CD4-positive, alpha-beta T cell treated with Interleukin-15 for 1 hour (primary cell): ENCODE results near the gene KLF16.
A peak's percentile ranks its signal among the peaks of the same experiment; 100 is the strongest.

Experiments
- DNase-seq: peaks from one replicate; pipeline ENCODE4 v3.0.0-alpha.2; 2020

KLF16 gene

GRCh38 chr19:1839658-1840540 lies 23.5 kb downstream of the KLF16 start:
- DNase-seq = no peak

DNA sequence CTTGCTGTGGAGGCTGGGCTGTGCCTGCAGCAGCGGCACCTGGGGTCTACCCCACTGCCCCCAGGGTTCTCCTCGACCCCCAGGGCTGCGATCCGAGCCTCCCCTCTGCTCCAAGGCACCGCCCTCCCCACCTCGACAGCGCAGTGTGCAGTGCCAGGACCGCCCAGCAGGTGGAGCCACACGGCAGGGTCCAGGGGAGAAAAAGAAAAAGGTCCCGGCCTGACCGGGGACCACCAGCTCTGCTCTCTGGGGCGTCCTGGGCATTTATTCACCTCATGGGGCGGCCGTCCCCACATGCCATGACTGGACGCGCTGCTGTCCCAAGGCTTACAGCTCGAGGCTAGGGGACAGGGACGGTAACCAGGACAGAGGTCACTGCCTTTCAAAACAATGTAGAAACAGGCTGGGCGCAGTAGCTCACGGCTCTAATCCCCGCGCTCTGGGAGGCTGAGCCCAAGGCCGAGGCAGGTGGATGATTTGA lies 25.7 kb downstream of the KLF16 start:
- DNase-seq = no peak

DNA sequence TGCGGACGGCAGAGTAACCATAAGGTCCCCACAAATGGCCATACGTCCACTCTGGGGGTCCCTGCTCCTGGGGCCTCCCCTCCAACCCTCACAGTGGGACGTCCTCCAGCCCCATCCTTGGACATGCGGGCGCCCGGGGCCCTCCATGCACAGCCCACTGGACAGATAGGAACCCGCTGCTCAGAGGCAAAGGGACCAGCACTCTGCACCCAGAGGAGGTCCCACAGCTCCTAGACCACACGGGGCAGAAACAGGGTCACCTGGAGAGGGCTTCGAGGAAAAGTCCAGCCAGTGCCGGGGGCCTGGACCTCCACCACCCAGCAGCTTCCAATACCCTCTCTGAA lies 26.2 kb downstream of the KLF16 start:
- no peak for DNase-seq

GRCh38 chr19:1836458-1837221 lies 26.7 kb downstream of the KLF16 start:
- no peak for DNase-seq

DNA sequence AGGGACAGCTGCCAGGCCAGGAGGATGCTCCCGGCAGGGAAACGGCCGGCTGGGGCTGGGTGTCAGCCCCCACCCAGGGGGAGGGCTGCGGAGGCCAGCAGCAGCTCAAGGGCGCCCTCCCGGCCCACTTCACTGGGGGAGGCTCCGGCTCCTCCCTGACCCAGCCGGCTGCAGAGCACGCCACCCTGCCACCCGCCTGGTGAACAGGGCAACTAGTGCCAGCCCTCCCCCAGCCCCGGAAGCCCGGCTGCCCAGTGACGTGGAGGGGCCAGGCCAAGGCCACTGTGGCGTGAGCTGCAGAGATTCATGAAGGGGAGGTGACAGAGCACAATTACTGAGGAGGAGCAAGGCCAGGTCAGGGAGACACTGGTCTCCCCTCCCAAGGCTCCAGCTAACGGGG lies 29.8 kb downstream of the KLF16 start:
- DNase-seq = no peak

GRCh38 chr19:1832046-1832663 lies 31.2 kb downstream of the KLF16 start:
- DNase-seq = no peak

- no peak for DNase-seq
Measured at GRCh38 chr19:1830978-1831377, 32.4 kb downstream of the KLF16 start.

DNA sequence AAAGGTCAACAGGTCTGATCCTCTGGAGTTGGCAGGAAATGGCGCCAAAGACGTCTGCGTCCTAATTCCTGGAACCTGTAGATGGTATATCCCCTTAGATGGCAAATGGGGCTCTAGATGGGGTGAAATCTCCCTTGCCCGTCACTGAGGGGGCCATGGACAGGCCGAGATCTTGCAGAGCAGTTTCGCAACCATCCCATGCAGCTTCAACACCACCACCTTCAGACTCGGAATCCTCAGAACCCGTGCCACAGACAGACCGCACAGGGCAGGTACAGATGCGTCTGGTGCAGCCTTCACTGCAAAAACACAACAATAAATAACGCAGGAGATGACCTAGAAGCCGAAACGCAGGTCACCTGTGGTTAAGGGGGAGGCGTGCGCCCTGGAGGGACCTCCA lies 32.8 kb downstream of the KLF16 start:
- no peak for DNase-seq

DNA sequence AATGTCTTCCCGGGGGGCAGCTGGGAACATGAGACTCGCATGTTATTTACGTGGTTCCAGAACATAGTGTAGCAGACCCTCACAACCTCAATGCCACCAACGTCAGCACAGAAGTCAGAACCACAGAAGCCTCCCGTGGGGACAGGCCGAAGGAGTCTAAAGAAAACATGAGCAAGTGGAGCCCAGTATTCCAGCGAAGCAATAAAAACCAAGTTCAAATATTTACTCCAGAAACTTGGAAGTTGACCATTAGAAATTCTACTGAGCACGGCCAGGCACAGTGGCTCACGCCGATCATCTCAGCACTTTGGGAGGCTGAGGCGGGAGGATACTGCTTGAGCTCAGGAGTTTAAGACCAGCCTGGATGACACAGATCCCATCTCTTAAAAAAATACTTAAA lies 33.4 kb downstream of the KLF16 start:
- no peak for DNase-seq

GRCh38 chr19:1828279-1829238 lies 34.8 kb downstream of the KLF16 start:
- no peak for DNase-seq

DNA sequence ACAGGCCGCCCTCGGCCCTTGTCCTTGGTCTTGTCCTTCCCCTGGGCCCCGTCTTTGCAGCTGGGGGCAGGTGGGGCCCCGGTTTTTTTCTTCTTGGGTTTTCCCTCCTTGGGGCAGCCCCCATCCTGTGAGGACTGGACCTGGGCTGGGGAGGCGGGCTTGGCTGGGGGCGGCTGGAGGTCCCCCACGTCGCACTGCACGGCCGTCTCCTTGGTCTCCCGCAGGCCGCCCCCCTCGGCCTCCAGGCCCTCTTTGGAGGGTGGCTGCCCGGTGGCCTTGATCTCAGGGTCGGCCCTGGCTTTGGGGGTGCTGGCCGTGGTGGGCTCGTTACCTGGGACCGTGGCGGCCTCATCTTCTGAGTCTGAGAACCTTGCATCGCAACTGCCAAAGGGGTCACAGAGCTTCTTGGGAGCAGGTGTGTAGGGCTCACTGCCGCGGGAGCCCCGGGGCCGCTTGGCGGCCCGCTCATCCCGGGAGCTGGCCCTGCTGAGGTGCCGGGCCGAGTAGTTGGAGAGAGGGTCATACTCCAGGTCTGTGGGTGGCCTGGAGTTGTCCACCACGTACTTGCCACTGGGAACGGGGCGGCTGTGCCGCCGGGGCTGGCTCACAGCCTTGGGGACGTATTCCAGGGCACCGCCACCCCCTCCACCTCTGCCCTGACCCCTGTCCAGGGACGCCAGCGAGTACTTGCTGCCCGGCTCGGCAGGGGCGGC lies 35.7 kb downstream of the KLF16 start:
- DNase-seq = no peak

DNA sequence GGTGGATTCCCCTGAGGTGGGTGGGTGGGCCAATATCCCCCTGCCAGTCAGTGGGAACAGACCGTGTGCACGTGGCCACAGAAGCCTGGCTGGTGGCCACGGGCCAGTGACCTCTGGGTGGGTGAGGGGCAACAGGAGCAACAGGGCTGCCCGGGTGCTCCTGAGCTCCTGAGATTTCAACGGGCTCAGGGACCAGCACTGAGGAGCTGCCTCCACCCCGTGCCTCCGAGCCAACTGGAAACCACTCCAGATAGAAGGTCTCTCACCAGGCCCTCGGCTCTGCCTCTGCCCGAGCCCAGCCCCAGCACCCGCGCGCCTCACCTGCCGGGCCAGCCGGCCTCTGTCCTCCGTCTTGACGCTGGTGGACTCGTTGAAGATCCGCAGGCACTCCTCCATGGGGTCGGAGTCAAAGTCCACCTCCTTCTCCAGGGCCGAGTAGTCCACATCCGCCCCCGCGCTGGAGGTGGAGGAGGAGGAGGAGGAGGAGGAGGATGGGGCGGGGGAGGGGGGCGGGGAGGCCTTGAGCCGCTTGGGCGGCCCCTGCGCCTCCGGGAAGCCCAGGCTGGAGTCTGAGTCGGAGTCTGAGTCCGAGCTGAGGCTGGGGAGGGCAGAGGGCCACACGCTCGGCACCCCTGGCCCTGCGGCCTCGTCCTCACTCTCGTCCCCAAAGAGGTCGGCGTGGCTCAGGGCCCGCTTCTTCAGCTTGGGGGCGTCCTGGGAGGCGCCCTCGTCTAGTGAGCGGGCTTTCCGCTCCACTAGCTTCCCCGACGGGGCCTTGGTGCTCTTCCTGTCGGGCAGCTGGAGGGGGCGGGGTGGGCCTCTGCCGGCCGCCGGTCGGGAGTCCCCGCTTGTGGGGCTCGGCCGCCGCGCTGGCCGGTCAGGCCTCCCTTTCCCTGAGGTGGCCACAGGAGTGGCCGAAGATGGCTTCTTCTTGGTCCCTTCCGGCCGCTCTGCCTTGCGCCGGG lies 36.5 kb downstream of the KLF16 start:
- DNase-seq = no peak

DNA sequence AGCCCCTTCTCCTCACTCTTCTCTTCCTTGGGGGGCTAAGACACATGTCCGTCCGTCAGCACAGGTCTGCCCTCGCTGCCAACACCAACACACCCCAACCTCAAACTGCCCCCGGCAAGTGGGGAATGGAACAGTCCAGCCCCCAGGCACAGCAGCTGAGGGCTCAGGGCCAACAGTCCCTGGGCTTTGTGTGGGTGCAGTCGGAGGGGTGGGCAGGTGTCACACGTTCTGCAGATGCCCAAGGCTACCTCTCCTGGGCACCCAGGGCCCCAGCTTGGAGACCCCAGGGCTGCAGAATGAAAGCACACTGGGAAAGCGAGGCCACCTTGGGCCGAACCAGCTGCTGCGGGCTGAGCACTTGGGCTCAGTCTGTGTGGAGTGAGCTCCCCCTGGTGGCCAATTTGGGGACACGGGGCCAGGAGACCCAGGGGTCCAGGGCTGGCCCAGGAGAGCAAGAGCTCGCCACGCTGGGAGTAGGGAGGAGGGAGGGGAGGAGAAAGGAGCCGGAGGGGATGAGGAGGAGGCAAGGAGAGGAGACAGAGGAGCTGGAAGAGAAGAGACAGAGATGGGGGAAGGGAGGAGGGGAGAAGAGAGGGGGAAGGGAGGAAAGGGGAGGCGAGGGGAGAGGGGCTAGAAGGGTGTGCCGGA lies 37.3 kb downstream of the KLF16 start:
- peak; percentile 72 for DNase-seq

GRCh38 chr19:1824252-1824622 lies 39.1 kb downstream of the KLF16 start:
- DNase-seq = no peak

DNA sequence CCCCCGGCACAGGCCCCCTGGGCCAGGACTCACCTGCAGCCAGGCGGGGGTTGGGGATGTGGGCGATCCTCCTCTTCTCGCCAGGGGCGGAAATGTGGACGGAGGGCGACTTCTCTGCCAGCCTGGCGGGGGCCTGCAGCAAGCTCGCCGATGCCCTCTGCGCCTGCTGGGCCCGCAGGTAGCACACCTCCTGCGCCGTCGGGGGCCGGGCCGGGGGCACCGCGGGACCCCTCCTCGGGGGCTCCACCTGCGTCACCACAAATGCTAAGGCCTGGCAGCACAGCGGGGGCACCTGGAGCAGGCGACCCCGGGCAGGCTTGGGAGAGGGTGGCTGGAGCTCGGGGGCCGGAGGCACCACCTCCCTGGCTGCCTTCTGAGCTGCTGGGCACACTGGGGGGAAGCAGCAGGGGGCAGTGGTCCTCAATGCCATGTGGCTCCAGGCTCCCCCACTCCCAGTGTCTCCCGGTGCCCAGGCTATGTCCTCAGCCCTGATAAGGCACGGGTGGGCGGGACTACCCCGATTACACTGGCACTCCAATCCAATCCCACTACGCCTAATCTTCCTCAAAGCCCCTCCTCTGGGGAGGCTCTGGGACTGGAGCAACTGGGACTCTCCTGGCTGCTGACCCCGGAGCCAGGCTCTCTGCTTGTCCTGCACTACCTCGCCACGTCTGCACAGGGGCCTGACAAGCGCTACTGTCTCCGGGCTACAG lies 39.7 kb downstream of the KLF16 start:
- DNase-seq = no peak

DNA sequence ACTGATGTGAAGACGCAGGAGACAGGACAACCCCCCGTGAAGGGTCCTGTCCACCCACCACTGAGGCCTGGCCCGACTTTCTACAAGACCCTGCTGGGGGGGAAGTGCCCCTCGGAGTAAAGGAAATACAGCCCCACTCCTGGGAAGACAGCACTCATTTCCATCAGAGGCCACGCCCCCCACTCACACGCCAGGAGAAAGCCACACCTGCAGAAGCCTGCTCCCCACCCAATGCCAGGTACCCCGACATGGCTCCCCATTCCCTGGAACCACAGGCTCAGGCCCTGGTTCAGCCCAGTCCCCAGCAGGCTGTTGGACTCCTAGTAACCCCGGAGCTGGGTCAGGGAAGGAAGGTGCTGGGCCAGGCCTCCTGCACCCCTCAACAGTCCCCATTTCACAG lies 40.4 kb downstream of the KLF16 start:
- DNase-seq = no peak

DNA sequence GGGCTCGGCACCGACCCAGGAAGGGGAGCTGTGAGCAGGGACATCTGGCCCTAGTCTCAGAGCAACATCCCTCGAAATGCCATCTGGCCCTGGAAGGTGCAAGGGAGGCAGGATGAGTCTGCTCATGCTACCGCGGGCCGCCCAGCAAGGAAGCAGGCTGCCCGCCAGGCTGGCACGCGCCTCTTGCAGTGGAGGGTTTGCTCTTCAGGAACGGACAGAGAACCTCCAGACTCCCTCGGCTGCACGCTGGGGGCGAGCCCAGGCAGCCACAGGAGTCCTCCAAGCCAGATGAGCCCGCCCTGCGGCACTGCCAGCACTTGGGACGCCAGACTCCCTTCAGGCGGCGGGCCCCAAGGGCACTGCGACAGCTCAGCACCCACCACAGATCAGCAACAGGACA lies 41.2 kb downstream of the KLF16 start:
- DNase-seq = no peak

GRCh38 chr19:1819341-1820255 lies 43.8 kb downstream of the KLF16 start:
- DNase-seq = no peak
